Mesenchymal stem cell (in vitro differentiated cells and primary cell): ENCODE data around the gene NDUFV2.
A peak's percentile ranks its signal among the peaks of the same experiment; 100 is the strongest.

Source experiments
- DNase-seq: peaks from one replicate; pipeline ENCODE4 v3.0.0-alpha.2; 2013
- H2AFZ ChIP-seq: one replicate; pipeline ENCODE4 v1.6.1; 2013; ENCODE audit warnings: low read depth, mild to moderate bottlenecking, control low read depth, inconsistent platforms, low read length, moderate library complexity
- H2AK5ac ChIP-seq: 2 replicates; pipeline ENCODE4 v1.6.1; 2013; ENCODE audit warnings: low read length, moderate library complexity, mild to moderate bottlenecking, inconsistent platforms; ENCODE audit not compliant: severe bottlenecking
- H2BK120ac ChIP-seq: one replicate; pipeline ENCODE4 v1.6.1; 2013; ENCODE audit warnings: low read depth, mild to moderate bottlenecking, inconsistent platforms, low read length, moderate library complexity
- H2BK12ac ChIP-seq, 2 experiments: one replicate each; pipeline ENCODE4 v1.6.1; 2013; ENCODE audit warnings: inconsistent platforms in 2 of 2, low read length in 2 of 2, mild to moderate bottlenecking in 2 of 2, moderate library complexity in 2 of 2, control low read depth in 1 of 2
- H2BK15ac ChIP-seq: one replicate; pipeline ENCODE4 v1.6.1; 2013; ENCODE audit warnings: mild to moderate bottlenecking, low read depth, inconsistent platforms; ENCODE audit not compliant: poor library complexity, severe bottlenecking
- H2BK5ac ChIP-seq: 2 replicates; pipeline ENCODE4 v1.6.1; 2013; ENCODE audit warnings: low read depth, mild to moderate bottlenecking, low read length, control low read depth, inconsistent platforms; ENCODE audit not compliant: poor library complexity, severe bottlenecking
- H3K14ac ChIP-seq, 2 experiments: one replicate each; pipeline ENCODE4 v1.6.1; 2013; ENCODE audit warnings: inconsistent platforms in 2 of 2, low read length in 2 of 2, control low read depth in 1 of 2, mild to moderate bottlenecking in 1 of 2, moderate library complexity in 1 of 2
- H3K18ac ChIP-seq, 2 experiments: one replicate each; pipeline ENCODE4 v1.6.1; 2013; ENCODE audit warnings: inconsistent platforms in 2 of 2, low read length in 2 of 2, control low read depth in 1 of 2, low read depth in 1 of 2, mild to moderate bottlenecking in 1 of 2
- H3K23ac ChIP-seq, 2 experiments: one replicate each; pipeline ENCODE4 v1.6.1; 2013; ENCODE audit warnings: inconsistent platforms in 2 of 2, low read length in 2 of 2, mild to moderate bottlenecking in 2 of 2, moderate library complexity in 2 of 2, control low read depth in 1 of 2
- H3K27ac ChIP-seq: 2 replicates; pipeline ENCODE4 v1.5.1; 2013; ENCODE audit warnings: mild to moderate bottlenecking, moderate library complexity, low read length, control low read depth, inconsistent platforms; ENCODE audit not compliant: poor library complexity, severe bottlenecking
- H3K27me3 ChIP-seq, 2 experiments: 2 replicates each; pipeline versions ENCODE4 v1.6.1 to v1.7.0; 2013; ENCODE audit warnings: low read length in 2 of 2, mild to moderate bottlenecking in 2 of 2, moderate library complexity in 2 of 2, control low read depth in 1 of 2, inconsistent platforms in 1 of 2; ENCODE audit not compliant: control insufficient read depth in 1 of 2, insufficient read depth in 1 of 2
- H3K36me3 ChIP-seq, 2 experiments: 2 replicates each; pipeline versions ENCODE4 v1.6.1 to v1.7.0; 2013; ENCODE audit warnings: low read length in 2 of 2, control low read depth in 1 of 2, inconsistent platforms in 1 of 2, low read depth in 1 of 2, mild to moderate bottlenecking in 1 of 2; ENCODE audit not compliant: insufficient read depth in 2 of 2, control insufficient read depth in 1 of 2
- H3K4ac ChIP-seq, 2 experiments: one replicate each; pipeline ENCODE4 v1.6.1; 2013; ENCODE audit warnings: inconsistent platforms in 2 of 2, low read length in 2 of 2, mild to moderate bottlenecking in 2 of 2, moderate library complexity in 2 of 2, control low read depth in 1 of 2, low read depth in 1 of 2
- H3K4me1 ChIP-seq: 2 replicates; pipeline ENCODE4 v1.6.1; 2013; ENCODE audit warnings: low read depth, low read length, control low read depth; ENCODE audit not compliant: control insufficient read depth, insufficient read depth
- H3K4me2 ChIP-seq: 2 replicates; pipeline ENCODE4 v1.6.1; 2013; ENCODE audit warnings: low read length, mild to moderate bottlenecking, inconsistent platforms; ENCODE audit not compliant: poor library complexity, severe bottlenecking
- H3K4me3 ChIP-seq, 2 experiments: 2 replicates each; pipeline versions ENCODE4 v1.5.1 to v1.7.0; 2013; ENCODE audit warnings: low read length in 2 of 2, mild to moderate bottlenecking in 2 of 2, control low read depth in 1 of 2, low read depth in 1 of 2; ENCODE audit not compliant: insufficient read depth in 1 of 2
- H3K79me1 ChIP-seq: replicated peaks from 2 replicates; pipeline ENCODE4 v1.6.1; 2013; ENCODE audit warnings: mild to moderate bottlenecking, control low read depth, low read length, inconsistent platforms; ENCODE audit not compliant: poor library complexity, severe bottlenecking
- H3K9ac ChIP-seq: 2 replicates; pipeline ENCODE4 v1.7.0; 2013; ENCODE audit warnings: mild to moderate bottlenecking, low read length, moderate library complexity
- H3K9me3 ChIP-seq: 2 replicates; pipeline ENCODE4 v1.7.0; 2013; ENCODE audit warnings: mild to moderate bottlenecking, low read length; ENCODE audit not compliant: control insufficient read depth
- H4K8ac ChIP-seq: one replicate; pipeline ENCODE4 v1.6.1; 2013; ENCODE audit warnings: inconsistent platforms, mild to moderate bottlenecking, low read length, moderate library complexity
- H4K91ac ChIP-seq: one replicate; pipeline ENCODE4 v1.6.1; 2013; ENCODE audit warnings: mild to moderate bottlenecking, low read length, inconsistent platforms
- WGBS: methylation state at CpG from one replicate; pipeline ENCODE4 v1.1.7; 2013; ENCODE audit warnings: mixed read lengths; 5-methylcytosine and 5-hydroxymethylcytosine counted together

The NDUFV2 gene

GRCh38 chr18:9130806-9131205 lies 28.3 kb downstream of the NDUFV2 start:
- no peaks in the 10 kb centered on the region for H3K9me3 ChIP-seq
- H3K36me3 ChIP-seq, result peaks cover 12 to 97% of the 10 kb centered on the region in 2 experiments
- H3K27ac ChIP-seq, result no peak overlapping the region
- no peak overlapping the region for H3K18ac ChIP-seq
- H3K4me3 ChIP-seq, result no peak overlapping the region
- H3K79me1 ChIP-seq, result peaks cover 3% of the 10 kb centered on the region
- H3K4me1 ChIP-seq, result peaks cover 7% of the 10 kb centered on the region
- peak overlapping the region; percentile 55 for H3K9ac ChIP-seq
- H3K4ac ChIP-seq, result no peak overlapping the region
- no peak overlapping the region for H3K14ac ChIP-seq
- no peak overlapping the region for H4K91ac ChIP-seq
- H3K23ac ChIP-seq, result no peak overlapping the region
- no peak overlapping the region for H2AK5ac ChIP-seq
- no peak overlapping the region for H4K8ac ChIP-seq
- H2BK120ac ChIP-seq, result no peak overlapping the region
- H3K27me3 ChIP-seq, result no peaks in the 10 kb centered on the region
- 86% methylated on average over 2 of the region's 2 CpGs for WGBS
- no peak for DNase-seq
- H2BK15ac ChIP-seq, result no peak overlapping the region
- H3K4me2 ChIP-seq, result no peak overlapping the region
- H2BK12ac ChIP-seq, result no peak overlapping the region
- H2BK5ac ChIP-seq, result no peak overlapping the region
- no peak overlapping the region for H2AFZ ChIP-seq

DNA sequence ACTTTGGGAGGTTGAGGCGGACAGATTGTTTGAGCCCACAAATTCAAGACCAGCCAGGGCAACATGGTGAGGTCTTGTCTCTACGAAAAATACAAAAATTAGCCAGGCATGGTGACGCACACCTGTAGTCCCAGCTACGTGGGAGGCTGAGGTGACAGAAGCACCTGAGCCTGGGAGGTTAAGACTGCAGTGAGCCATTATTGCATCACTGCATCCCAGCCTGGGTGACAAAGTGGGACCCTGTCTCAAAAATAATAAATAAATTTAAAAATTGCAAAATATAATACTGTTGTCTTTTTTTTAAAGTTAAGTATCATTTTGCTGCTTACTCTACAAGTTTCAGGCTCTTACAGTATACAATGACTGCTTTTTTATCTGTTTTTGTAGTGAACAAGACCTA lies 30.1 kb downstream of the NDUFV2 start:
- Histone ChIP-seq H3K9me3 (no peaks in the 10 kb centered on the region), H4K8ac (no peak overlapping the region), H3K23ac (no peak overlapping the region), H3K79me1 (peaks cover 3% of the 10 kb centered on the region), H3K36me3 (peaks cover 8 to 79% of the 10 kb centered on the region in 2 experiments), H3K18ac (no peak overlapping the region), H3K27ac (no peak overlapping the region), H4K91ac (no peak overlapping the region), H3K4me1 (peaks cover 10% of the 10 kb centered on the region), H3K14ac (no peak overlapping the region), H2AK5ac (no peak overlapping the region), H2BK12ac (no peak overlapping the region), H3K27me3 (no peaks in the 10 kb centered on the region), H3K4me2 (no peak overlapping the region), H3K9ac (peak overlapping the region; percentile 40), H2BK120ac (no peak overlapping the region), H3K4ac (no peak overlapping the region), H2BK15ac (no peak overlapping the region), H3K4me3 (no peak overlapping the region), H2BK5ac (no peak overlapping the region), H2AFZ (no peak overlapping the region)
- no peak for DNase-seq
- WGBS, result 97% methylated on average over 4 of the region's 4 CpGs

GRCh38 chr18:9133225-9133624 lies 30.7 kb downstream of the NDUFV2 start:
- H3K4me3 ChIP-seq, result no peak overlapping the region
- H3K23ac ChIP-seq, result no peak overlapping the region
- DNase-seq, result no peak
- peak overlapping the region in 1 of 2 experiments; percentile 54 for H2BK12ac ChIP-seq
- no peak overlapping the region for H2BK120ac ChIP-seq
- peaks cover 3% of the 10 kb centered on the region for H3K79me1 ChIP-seq
- no peak overlapping the region for H2BK15ac ChIP-seq
- H4K8ac ChIP-seq, result no peak overlapping the region
- H3K14ac ChIP-seq, result no peak overlapping the region
- H3K27me3 ChIP-seq, result no peaks in the 10 kb centered on the region
- no peaks in the 10 kb centered on the region for H3K9me3 ChIP-seq
- peaks cover 11% of the 10 kb centered on the region for H3K4me1 ChIP-seq
- H3K4ac ChIP-seq, result no peak overlapping the region
- peak overlapping the region; percentile 40 for H3K9ac ChIP-seq
- H2AFZ ChIP-seq, result no peak overlapping the region
- H3K18ac ChIP-seq, result no peak overlapping the region
- H4K91ac ChIP-seq, result no peak overlapping the region
- no CpG with 5 or more reads among the region's 2 CpGs for WGBS
- no peak overlapping the region for H3K4me2 ChIP-seq
- no peak overlapping the region for H2BK5ac ChIP-seq
- peaks cover 8 to 73% of the 10 kb centered on the region in 2 experiments for H3K36me3 ChIP-seq
- H3K27ac ChIP-seq, result peak overlapping the region; percentile 40
- H2AK5ac ChIP-seq, result no peak overlapping the region

DNA sequence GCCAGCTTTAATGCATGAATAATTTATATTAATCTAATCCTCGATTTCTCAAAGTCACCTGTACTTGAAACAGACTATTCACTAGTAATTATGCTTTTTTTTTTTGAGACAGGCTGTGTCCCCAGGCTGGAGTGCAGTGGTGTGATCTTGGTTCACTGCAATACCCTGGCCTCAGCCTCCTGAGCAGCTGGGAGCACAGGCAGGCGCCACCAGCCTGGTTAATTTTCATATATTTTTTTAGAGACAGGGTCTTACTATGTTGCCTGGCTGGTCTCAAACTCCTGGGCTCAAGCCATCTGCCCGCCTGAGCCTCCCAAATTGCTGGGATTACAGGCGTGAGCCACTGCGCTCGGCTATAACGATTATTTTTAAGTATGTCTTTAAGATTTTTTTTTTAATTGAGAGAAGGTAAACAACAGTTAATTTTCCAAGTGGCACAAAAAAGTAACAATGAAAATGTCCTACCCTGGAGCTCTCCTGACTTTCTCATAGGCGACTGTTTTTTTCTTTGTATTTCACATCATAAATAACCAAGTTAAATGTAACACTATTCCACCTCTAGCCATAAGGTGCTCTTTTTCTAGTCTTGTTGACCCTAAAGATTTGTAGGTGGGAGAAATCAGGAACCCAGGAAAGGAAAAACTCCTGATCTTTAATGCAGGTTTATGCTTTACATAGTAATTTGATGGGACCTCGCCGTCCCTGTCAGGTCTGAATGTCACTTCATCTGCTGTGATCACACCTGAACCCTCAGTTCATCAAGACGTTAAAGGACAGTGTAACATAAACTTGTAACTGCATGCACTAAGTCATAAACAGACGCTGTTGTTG lies 32.8 kb downstream of the NDUFV2 start:
- Histone ChIP-seq H3K4me2 (peak overlapping the region; percentile 87), H3K27ac (no peak overlapping the region), H3K14ac (no peak overlapping the region), H4K8ac (no peak overlapping the region), H3K27me3 (no peaks in the 10 kb centered on the region), H3K9ac (peak overlapping the region; percentile 91), H3K9me3 (no peaks in the 10 kb centered on the region), H3K79me1 (no peaks in the 10 kb centered on the region), H3K18ac (peak overlapping the region in 1 of 2 experiments; percentile 79), H3K23ac (peak overlapping the region in 1 of 2 experiments; percentile 66), H2BK12ac (peak overlapping the region in 1 of 2 experiments; percentile 3), H3K4me3 (peak overlapping the region; percentile 78 to 86), H3K36me3 (peaks cover 4 to 52% of the 10 kb centered on the region in 2 experiments), H2AK5ac (no peak overlapping the region), H3K4me1 (peaks cover 12% of the 10 kb centered on the region), H2AFZ (peak overlapping the region; percentile 2), H4K91ac (no peak overlapping the region), H2BK5ac (peak overlapping the region; percentile 44), H3K4ac (peak overlapping the region in 1 of 2 experiments; percentile 82), H2BK120ac (no peak overlapping the region), H2BK15ac (no peak overlapping the region)
- WGBS, result 60% methylated on average over 9 of the region's 12 CpGs
- DNase-seq, result no peak
